Lower leg skin (tissue), 4 donors: Measurements from ENCODE around the gene LIX1L. TPM values are rescaled to one million over a fixed set of nuclear protein-coding genes. Genes with fewer than 3 reads are reported as not detected.

Experiments used
- DNase-seq, 2 donors: peaks; one replicate each; pipeline ENCODE4 v3.0.0-alpha.2; 2019; ENCODE audit warnings: low spot score in 2 of 2
- H3K4me3 ChIP-seq: fragments of 200-600 bp; sonication (generic); 2 replicates; pipeline ENCODE4 v1.5.1; 2017; ENCODE audit warnings: mild to moderate bottlenecking, low read depth; ENCODE audit not compliant: poor library complexity, severe bottlenecking
- CTCF ChIP-seq, 3 donors: fragments of 450-650 bp; IDR thresholded peaks; one replicate each; pipeline ENCODE4 v1.5.1; 2016; ENCODE audit warnings: antibody characterized with exemption in 3 of 3, mild to moderate bottlenecking in 3 of 3, moderate library complexity in 2 of 3
- POLR2A ChIP-seq, 2 donors: fragments of 450-650 bp; IDR thresholded peaks; one replicate each; pipeline ENCODE4 v1.6.1; 2016 to 2017; ENCODE audit warnings: antibody characterized with exemption in 2 of 2, mild to moderate bottlenecking in 1 of 2, moderate library complexity in 1 of 2
- WGBS, 2 donors: methylation state at CpG; one replicate each; pipeline ENCODE4 v1.1.5; 2018; 5-methylcytosine and 5-hydroxymethylcytosine counted together
- intact Hi-C: fragments of 100-400 bp; cut with DNase I; formaldehyde crosslinking; loops from one replicate; pipeline ENCODE4 v1.15.0; 2023; ENCODE audit warnings: low total_unique reads
- total RNA-seq, 4 donors: library from RNA; depleted of rRNA; stranded (reverse); fragments of >200 nt; gene quantifications; one replicate each; pipeline ENCODE4 v1.1.0, GENCODE V29; 2016

Gene LIX1L
- total RNA-seq, 4 donors from 2014 or later: 4.6 to 14.2 (median 7.7) TPM

- intact Hi-C loops: no loop called here
- TF ChIP-seq CTCF (IDR thresholded peaks at IDR 0.05) (no peak), POLR2A (IDR thresholded peaks at IDR 0.05) (no peak)
- H3K4me3 ChIP-seq: no peak overlapping the region
- no peak for DNase-seq
- 97 to 100% methylated on average over 3 of the region's 3 CpGs for WGBS, 2 donors
Measured at GRCh38 chr1:145952903-145953302, 4.9 kb downstream of the LIX1L start.

- no peak overlapping the region for H3K4me3 ChIP-seq
- DNase-seq: no peak
- TF ChIP-seq CTCF (IDR thresholded peaks at IDR 0.05) (no peak), POLR2A (IDR thresholded peaks at IDR 0.05) (no peak)
- 88 to 95% methylated on average over 1 of the region's 1 CpG for WGBS, 2 donors
- intact Hi-C loops: no loop called here
Measured at GRCh38 chr1:145951526-145951925, 6.3 kb downstream of the LIX1L start.

GRCh38 chr1:145949219-145949618 lies 8.6 kb downstream of the LIX1L start:
- intact Hi-C loops: no loop called here
- H3K4me3 ChIP-seq: no peak overlapping the region
- WGBS, 2 donors: 87 to 90% methylated on average over 4 of the region's 4 CpGs
- no peak for TF ChIP-seq POLR2A (IDR thresholded peaks at IDR 0.05)
- no peak for TF ChIP-seq CTCF (IDR thresholded peaks at IDR 0.05)
- DNase-seq: no peak

GRCh38 chr1:145947551-145947950 lies 10.3 kb downstream of the LIX1L start:
- intact Hi-C loops: no loop called here
- no peak for TF ChIP-seq POLR2A (IDR thresholded peaks at IDR 0.05)
- TF ChIP-seq CTCF (IDR thresholded peaks at IDR 0.05): no peak
- no peak for DNase-seq
- WGBS, 2 donors: 83 to 84% methylated on average over 4 of the region's 4 CpGs
- H3K4me3 ChIP-seq: no peak overlapping the region

GRCh38 chr1:145946477-145946986 lies 11.3 kb downstream of the LIX1L start:
- intact Hi-C loops: no loop called here
- no peak overlapping the region for H3K4me3 ChIP-seq
- WGBS, 2 donors: 95 to 96% methylated on average over 4 of the region's 4 CpGs
- DNase-seq: no peak
- TF ChIP-seq CTCF (IDR thresholded peaks at IDR 0.05) (no peak), POLR2A (IDR thresholded peaks at IDR 0.05) (no peak)

GRCh38 chr1:145944532-145944931 lies 13.3 kb downstream of the LIX1L start:
- H3K4me3 ChIP-seq: no peak overlapping the region
- no peak for DNase-seq
- intact Hi-C loops: no loop called here
- TF ChIP-seq CTCF (IDR thresholded peaks at IDR 0.05) (no peak), POLR2A (IDR thresholded peaks at IDR 0.05) (no peak)
- WGBS, 2 donors: 89 to 97% methylated on average over 3 of the region's 3 CpGs
